DLD1 (cell line): ENCODE measurements around the gene SSTR3.

Source experiments
- in situ Hi-C: cut with HindIII; loops from 2 replicates; pipeline ENCODE4 v1.10.0; 2017; ENCODE audit warnings: low sequenced_read_pairs

SSTR3 gene

DNA sequence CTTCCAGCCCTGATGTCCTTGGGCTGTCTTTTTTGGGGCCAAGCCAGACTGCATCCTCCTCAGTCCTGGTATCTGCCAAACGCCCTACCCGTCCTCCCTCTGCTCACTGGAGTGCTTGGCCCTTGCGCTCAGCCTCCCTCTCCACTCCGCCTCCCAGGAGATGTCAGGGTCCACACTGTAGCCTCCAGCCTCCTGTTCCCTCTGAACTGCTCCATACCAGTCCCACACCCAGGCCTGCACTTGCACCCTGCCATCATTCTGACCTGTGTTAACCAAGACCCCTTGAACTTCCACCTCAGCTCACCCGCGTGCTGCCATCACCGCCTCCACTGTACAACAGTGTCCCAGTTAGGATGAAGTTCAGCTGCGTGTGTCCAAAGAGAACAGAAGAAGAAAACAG is 56.3 kb downstream of the SSTR3 start:
- in situ Hi-C loops: no loop called here

DNA sequence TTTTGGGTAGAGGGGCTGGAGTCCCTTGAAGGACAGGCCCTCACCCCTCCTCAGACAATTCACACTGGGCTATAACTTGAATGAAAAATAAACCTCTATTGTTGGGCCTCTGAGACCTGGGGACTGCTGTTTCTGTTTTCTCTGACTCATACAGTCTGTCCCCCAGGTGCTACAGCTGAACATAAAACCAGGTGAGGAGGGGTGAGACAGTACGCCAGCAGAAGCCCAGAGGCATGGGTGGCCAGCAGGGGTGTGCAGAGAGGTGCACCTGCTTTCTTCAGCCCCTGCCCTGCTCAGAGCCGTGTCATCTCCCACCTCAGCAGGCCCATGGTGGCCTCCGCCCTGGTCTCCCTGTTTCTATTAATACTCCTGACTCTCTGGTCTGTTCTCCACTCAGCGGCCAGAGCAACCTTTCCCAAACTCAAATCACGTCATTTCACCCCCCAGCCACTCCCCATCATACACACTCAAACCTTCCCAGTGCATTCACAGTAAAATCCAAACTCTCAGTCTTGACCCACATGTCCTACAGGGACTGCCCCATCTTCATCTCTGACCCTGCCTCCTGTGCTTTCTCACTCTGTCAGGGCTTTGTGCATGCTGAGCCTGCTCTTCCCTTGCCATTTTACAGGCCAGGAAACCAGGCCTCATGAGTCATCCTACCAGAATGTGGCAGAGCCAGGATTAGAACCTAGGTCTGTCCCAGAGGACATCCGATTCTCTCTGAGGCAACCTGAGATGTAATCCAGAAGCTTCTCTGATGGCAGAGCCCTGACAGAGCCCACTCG is 57.2 kb downstream of the SSTR3 start:
- in situ Hi-C loops: no loop called here
